ENCODE results near the gene PHOX2B.
"Not testable (repeated sequence)": the region's sequence is repeated elsewhere in the genome, so short reads cannot be mapped to it uniquely, and the experiment has no call there.

PHOX2B gene

DNA sequence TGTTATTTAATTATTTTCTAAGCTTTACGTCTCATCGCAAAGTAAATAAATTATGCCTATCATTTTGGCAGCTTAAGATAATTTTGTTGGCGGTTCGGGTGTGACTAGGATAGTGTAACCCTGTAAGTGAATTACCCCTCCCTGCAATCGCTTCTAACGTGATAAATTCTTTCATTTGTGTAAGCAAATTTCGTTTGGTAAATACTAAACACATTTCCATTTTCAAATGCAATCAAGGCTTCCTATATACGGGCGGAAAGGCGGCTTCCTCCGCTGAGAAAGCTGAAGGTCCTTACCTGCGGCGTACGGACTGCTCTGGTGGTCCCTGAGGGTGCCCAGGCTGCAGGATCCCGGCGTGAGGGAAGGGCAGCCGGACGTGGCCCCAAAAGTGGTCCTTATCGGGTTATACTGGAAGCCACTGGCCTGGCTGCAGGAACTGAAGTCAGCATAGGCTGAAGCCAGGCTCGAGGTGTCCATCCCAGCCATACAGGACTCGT, 403 bp downstream of the PHOX2B start:
- DNase-seq: no peak

DNA sequence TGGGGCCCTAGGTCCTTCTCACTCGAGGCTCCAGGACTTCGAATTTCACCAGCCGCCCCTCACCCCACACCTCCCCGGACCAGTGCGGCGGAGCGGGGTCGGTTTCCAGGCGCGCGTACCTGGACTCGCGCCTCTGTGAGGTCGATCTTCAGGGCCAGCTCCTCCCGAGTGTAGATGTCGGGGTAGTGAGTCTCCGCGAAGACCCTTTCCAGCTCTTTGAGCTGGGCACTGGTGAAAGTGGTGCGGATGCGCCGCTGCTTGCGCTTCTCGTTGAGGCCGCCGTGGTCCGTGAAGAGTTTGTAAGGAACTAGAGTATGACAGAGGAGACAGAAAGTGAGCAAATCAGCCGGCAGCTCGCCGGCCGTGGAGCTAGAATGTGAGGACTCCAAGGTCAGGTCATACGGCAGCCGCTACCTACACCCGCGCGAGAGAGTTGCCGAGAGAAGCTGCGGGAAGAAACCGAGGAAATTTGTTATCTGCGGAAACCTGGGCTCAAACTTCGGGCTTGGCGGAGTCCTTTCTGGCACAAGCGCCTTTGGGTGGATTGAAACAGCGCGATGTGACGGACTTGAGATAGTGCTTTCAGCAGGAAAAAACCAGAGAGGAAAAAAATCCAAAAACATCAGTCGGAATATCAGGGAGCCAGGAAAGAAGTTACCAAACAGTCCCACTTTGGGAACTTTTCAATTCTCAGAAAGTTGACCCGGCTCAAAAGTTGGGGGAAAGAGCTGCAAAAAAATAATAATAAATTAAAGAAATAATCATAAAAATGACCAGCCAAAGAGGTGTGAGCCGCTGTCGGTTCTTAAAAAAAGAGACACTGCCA, 1.1 kb downstream of the PHOX2B start:
- DNase-seq: no peak

DNA sequence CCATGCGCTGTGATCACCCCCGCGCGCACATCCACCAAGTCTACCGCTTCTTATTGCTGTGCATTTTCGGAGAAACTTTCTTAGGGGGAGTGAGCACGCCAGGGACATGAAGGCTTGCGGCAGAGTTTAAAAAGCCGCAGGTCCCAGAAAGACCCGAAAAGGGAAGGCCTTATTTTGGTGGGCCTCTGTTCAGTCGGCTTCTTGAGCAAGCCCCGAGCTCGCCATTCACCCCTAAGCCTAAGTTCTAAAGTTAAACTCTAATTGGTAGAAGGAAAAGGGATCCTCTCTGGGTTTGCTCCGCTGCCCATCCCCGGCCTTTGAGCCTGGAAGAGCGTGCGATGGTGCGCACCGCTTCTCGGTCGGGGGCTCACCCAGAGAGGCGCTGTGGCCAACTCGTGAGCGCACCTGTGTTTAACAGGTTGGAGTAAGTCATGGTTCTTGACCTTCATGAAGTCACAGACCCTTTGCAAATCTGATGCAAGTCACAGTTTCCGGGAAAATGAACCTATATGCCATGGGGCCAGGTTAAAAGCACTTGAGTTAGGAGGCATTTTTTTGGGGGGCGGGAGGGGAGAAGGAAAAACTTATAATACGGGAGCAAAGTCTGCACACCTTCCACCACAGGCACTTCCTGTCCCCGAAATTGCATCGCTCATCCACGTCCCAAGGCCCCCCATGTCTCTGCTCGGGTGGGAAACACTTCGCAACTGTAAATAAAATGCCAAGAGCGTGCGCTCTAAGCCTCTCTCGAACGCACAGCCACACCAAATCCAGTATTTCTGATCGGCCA, 1.9 kb downstream of the PHOX2B start:
- no peak for DNase-seq

DNA sequence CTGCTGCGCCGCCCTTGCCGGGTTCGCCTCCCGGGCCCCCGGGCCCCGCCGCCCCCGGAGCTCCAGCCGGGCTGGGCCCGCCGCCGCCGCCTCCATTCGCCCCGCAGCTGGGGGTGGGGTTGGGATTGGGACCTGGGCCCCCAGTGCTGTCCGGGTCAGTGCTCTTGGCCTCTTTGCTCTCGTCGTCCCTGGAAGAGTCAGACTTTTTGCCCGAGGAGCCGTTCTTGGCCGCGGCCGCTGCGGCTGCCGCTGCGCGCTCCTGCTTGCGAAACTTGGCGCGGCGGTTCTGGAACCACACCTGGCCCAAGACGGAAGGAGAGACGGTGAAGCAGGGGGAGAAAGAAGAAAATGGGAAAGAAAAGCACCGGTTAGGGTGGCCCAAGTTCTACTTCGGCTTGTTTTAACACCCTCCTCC, 2.5 kb downstream of the PHOX2B start:
- DNase-seq: no peak

DNA sequence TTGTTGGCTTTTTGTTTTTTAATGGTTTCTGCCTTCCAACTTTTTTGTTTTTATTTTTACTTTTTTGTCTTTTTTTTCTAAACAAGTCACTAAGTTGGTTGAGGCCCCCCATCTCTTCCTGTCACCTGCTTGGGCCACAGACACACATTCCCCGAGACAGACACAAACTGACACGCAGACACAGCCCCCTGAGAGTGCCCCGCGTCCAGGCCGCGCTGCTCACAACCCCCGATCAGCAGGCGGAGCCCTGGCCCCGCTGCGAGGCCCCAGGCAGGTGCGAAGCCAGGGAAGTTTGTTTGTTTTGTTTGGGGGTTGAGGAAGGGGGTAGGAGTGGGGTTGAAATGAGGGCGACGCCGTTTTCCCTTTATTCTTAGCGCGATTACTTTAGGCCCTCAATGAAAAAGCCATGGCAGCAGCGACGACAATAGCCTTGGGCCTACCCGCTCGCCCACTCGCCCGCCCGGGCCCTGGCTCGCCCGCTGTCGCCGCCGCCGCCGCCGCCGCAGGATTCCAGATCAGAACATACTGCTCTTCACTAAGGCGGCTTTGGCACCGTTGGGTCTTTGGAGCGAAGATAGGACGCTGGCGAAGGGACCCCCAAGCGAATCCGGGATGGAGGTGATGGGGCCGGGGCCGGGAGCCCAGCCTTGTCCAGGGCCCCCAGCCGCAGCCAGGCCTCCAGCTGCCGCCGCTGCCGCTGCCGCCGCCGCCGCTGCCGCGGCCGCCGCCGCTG, 3.1 kb downstream of the PHOX2B start:
- no peak for DNase-seq

DNA sequence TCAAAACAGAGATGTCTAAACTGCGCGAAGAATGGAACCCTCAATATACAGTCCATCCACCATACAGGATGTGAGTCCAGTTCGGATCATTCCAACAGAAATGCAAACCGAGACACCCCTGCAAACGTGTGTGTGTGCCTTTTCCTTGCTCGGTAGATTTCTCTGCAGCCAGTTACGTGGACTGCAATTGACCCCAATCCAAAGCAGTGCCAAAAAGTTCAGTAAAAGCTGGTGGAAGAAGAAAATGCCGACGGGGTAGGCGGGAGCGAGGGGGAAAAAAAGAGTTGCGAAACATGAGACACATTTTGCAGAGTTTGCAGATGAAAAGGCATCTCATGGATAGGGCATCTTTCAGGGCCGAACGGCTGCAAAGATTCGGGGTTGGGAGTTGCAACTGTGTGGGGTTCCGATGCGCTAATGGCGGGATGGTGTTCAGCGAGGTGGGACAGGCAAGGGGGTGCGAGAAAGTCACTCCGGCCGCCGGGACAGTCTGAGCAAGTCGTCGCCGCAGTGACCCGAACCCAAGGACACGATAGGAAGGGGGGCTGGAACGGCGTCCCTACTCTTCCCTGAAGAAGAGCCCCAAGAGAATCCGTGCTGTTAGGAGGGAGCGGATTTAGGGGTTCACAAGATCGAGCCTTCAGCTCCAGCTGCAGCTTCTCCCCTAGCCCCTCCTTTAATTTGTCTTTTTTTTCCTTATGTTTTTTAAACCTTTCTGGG, 3.8 kb downstream of the PHOX2B start:
- DNase-seq: no peak

DNA sequence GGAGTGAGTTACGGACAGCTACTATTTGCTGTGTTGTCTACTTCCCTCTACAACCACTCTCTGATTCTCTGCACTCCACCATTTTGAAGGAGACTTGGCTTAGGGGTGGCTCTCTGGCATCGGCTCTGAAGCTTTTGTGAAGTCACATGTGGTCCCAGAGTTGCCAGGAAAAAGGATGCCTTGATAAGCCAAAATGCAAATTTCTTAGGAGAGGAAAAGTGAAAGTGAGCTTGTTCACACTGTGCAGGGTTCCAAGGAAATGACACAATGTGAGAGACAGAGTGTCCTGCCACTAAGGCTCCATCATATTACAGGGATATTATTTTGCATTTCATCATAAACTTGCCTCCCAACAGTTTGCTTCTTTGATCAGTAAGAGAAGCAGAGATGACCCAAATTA, 7.2 kb downstream of the PHOX2B start:
- DNase-seq: peak in 1 of 58 donors; percentile 3

DNA sequence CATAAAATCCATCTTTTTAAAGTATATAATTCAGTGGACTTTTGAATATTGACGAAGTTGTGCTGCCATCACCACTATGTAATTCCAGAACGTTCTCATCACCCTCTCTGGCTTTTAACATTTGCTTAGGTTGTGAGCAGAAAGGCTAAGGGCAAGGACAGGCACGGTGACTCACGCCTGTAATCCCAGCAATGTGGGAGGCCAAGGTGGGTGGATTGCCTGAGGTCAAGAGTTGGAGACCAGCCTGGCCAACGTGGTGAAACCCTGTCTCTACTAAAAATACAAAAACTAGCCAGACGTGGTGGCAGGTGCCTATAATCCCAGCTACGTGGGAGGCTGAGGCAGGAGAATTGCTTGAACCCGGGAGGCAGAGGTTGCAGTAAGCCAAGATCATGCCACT, 11.0 kb downstream of the PHOX2B start:
- DNase-seq: not testable (repeated sequence)

DNA sequence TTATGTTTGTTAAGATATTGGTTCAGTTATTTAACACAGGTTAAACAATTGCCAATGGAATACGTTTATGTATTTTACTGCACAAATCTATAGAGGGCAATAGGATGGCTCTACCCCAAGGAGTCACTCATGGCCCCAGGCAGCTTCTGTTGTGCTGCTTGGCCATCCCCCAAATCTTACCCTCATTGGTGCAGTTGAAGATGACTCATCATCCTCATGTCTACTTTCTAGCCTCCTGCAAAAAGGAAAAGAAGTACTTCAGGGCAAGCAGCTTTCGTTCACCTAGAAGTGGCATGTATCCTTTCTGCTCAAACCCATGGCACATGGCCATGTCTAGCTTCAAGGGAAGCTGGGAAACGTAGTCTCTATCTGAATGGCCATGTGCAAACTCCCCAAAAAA, 14.2 kb downstream of the PHOX2B start:
- no peak for DNase-seq

DNA sequence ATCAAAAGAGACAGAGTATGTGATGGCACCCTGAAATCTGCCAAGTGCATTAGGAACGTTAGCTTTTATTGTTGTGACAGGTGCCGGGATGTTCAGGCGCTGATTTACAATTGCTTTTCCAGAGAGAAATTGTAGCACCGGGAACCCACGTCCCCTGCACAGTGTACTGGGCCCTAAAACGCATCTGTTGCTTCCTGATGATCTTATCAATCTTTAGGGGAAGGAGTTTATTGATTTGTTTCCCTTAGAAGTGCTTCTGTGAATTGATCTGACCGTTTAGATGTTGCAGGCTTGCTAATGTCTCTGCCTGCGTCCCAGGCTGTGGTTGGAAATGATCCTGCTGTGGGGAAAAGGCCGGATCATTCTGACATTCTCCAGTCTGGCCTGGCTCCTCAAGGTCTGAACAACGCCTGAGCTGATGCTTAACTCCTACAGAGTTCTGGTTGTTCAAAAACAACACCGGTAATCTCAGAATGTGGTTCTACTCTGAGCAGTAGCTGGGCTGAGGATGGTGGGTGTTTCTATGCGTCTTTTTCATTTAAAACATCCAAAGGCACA, 16.9 kb downstream of the PHOX2B start:
- DNase-seq: no peak

DNA sequence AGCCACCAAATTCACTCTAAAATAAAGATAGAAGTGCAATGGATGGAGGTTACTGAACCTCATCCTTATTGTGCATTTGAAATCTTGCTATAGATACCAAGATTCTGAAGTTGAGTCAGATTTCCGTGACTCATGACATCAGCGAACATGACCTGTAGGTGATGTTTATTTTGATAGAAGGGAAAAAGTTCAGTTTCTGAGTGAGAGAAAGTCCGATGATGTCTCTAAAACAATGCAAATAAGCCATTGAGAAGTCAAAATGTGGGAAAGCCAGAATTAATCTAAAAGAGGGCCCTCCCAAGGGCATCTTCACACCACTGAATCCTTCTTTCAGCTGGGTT, 20.0 kb downstream of the PHOX2B start:
- DNase-seq: no peak

DNA sequence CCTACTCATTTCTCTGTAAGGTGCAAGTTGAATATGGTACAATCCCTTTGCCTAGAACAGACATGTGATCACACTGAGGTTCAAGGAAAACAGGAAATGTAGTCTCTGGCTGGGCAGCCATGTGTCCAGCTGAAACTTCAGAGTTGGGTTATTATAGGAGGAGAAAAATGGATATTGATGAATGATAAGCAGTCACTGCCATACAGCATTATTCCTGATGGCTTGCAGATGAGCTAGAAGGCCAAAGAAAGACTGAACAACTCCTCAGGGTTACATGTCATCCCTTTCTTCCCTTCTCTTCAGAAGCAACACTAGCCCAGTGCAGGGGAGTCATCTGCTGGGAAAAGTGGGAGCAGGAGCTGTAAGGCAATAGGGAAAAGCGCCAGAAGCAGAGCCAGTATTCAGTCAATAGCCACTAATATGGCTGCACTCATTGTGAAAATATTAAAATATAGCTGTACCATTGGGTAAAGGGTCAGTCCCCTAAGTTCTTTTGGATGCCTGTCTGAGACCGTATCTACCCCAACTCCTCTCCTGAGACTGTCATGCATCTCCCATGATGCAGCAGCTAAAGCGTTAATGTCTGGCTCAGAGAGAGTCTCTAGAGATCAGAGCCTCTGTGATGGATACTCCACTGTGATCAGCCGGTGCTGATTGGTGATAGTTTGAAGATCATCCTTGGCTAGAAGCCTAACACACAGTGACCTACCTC, 20.5 kb downstream of the PHOX2B start:
- no peak for DNase-seq

DNA sequence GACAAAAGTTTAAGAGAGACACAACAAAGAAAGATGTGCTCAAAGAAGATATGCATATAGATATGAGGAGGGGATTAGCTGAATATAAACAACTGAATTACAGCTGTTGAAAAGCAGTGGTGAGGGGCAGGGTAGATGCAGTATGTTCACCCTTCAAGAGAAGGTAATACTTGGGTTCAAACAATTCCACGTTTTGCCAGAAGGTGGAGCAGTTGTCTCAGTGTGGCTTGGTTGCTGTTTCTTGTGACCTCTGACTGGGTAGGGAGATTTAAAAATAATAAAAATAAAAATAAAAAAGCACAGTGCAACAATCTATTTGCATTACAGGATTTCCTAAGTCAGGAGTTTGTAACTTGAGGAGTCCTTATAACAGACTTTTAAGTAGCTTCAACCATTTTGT, 23.3 kb downstream of the PHOX2B start:
- DNase-seq: no peak

DNA sequence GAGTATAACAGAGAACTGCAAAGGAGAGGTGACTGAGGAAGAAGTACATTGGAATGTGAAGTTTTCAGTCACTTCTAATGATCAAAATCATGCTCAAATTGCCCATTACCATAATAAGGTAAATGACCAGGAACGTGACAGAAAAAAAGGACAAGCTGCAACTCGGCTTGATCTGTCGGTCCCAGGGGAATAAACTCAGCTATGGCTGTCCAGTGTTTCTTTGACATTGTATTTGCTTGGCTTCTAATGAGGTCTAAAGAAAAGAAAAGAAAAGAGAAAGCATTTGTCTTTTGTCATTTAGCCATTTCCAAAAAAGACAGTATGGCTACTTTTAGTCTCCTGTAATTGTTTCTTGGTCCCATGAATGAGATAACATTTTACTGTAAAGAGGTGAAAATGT, 25.2 kb downstream of the PHOX2B start:
- DNase-seq: no peak

DNA sequence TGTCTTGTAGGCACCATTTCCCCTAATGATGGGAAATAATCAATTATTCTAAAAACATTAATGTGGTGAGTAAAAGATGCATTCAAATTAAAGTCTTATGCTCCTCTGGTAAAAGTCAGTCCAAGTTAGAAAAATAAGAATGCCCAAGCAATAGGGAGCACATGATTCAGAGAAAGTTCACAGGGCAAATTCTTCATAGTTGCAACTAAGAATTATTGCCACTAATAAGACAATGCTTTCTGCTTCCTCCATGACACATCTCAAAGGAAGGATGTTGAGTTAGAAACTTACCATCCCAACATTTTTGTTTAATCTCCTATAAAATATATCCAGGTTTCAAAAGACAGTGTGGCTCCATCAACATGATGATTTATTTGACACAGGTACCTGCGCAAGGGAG, 26.3 kb downstream of the PHOX2B start:
- no peak for DNase-seq

DNA sequence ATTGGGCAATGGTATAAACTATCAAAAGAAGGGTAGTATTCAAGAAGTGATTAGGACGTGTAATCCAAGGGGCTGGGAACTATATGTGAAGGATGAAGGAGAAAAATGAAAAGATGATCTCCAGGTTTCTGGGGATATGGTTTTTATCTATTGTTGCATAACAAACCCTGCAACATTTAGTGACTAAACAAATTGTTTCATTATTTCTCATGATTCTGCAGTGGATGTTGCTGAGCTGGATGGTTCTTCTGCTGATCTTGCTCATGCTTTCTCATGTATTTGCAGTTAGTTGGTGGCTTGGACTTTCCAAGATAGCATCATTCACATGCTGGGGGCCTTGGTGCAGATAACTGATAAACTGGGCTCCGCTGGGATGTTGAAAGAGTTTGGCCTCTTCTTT, 29.1 kb downstream of the PHOX2B start:
- no peak for DNase-seq

DNA sequence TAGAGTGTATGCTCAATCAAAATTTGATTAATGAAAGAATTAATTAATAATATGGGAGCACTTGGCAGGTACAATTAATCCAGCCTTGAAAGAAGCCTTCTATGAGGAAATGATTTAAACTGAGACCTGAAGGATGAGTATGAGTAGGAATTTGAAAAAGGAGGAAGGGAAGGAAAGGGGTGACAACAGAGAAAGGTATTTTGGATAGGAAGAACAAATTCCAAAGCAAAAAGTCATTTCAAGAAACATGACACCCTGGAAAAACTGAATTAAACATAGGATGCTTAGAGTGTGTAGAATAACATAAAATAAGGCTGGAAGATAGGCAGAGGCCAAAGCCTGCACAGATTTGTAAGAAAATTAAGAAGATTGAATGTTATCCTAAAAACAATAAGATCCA, 29.6 kb downstream of the PHOX2B start:
- DNase-seq: no peak

DNA sequence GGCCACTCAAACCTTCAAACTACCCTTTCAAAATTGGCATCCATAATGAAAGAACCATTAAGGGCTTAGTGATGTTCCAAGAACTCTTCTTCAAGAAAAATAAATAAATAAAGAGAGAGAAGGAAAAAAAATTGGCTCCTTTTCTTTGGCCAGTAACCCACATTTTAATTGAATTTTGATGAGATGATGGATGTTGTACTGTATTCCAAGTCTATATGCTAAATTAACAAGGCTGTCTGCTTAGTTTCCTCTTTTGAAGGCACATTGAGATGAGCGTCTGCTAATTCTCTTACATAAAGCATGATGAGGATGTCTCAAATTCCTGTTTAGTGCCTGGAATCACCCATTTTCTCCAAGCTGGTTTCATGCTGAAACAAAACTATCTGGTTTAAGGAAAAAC, 33.4 kb downstream of the PHOX2B start:
- no peak for DNase-seq

DNA sequence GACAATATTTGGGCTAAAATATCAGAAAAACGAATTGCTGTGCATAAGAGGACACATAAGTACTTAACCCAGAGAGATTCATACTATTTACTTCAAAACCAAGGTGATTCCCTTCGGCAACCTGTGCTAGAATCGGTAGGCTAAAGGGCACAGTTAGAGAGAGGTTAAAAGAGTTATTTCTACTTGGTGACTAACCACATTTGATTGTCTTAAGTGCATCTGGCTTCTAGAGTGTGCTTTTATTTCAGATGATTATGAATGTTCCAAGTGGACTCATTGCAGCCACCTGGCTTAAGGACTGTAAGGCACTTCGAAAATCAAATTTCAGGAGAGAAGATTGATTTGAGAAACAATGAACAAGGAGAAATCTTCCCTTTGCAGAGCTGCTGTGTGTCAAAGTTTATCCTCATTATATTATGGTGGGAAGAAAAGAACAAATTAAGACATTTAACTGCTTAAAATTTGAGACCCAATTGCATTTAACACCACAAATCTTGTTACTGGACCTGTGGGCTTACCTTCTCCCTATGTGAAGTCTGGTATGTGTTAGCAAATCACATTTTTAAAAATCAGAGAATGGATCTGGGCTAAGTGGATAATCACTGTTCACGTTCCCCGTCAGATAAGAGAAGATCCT, 34.0 kb downstream of the PHOX2B start:
- DNase-seq: no peak

DNA sequence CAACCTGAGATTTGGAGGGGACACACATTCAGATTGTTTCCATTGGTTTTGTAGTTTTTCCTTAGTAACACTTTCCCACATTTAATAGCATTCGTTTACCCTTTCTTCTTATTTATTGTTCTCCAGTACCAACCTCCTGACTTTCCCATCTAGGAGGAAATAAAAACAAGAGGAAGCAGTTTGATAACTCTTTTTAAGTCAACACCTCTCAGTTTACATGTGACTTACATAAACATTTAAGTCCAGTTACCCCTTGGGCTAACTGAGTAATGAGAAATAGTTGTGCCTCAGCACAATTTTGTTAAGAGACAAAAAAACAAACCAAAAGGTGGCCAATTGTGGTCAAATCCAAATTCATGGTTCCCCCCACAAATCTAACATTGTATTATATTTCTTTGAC, 34.8 kb downstream of the PHOX2B start:
- DNase-seq: no peak

Data from anterior cingulate cortex (tissue), 58 donors.